ENCODE results near the gene SLC8A2. TPM values are rescaled to one million over a fixed set of nuclear protein-coding genes. Genes with fewer than 3 reads are reported as not detected.

SLC8A2 gene
- total RNA-seq, 1 experiment from 2014 or later: 0.10 TPM

DNA sequence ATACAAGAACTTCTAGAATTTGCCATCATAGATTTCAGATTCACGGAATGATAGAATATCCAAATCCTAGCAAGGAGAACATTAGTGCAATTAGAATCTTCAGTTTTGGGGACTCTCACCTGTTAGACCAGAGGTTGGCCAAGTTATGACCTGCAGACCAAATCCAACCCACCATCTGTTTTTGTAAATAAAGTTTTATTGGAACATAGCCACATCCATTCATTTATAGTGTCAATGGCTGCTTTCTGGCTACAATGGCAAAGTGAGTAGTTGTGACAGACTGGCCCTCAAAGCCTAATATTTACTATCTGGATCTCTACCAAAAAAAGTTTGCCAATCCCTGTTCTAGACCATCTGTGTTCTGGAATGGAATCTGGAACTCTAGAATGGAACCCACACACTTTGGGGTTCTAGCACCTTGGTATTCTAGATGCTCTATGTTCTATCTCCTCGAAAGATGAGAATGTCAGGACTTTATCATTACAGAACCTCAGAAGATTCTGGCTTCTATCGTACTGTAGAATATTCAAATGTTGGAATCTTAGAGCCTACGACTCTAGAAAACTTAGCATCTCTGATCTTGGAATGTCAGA lies 9.9 kb upstream of the SLC8A2 start:
- no peak for ATAC-seq
- no peak for TF ChIP-seq TCF7L2 (IDR thresholded peaks at IDR 0.05; ENCODE audit: low read depth, low read length)
- TF ChIP-seq, protein P1, sequence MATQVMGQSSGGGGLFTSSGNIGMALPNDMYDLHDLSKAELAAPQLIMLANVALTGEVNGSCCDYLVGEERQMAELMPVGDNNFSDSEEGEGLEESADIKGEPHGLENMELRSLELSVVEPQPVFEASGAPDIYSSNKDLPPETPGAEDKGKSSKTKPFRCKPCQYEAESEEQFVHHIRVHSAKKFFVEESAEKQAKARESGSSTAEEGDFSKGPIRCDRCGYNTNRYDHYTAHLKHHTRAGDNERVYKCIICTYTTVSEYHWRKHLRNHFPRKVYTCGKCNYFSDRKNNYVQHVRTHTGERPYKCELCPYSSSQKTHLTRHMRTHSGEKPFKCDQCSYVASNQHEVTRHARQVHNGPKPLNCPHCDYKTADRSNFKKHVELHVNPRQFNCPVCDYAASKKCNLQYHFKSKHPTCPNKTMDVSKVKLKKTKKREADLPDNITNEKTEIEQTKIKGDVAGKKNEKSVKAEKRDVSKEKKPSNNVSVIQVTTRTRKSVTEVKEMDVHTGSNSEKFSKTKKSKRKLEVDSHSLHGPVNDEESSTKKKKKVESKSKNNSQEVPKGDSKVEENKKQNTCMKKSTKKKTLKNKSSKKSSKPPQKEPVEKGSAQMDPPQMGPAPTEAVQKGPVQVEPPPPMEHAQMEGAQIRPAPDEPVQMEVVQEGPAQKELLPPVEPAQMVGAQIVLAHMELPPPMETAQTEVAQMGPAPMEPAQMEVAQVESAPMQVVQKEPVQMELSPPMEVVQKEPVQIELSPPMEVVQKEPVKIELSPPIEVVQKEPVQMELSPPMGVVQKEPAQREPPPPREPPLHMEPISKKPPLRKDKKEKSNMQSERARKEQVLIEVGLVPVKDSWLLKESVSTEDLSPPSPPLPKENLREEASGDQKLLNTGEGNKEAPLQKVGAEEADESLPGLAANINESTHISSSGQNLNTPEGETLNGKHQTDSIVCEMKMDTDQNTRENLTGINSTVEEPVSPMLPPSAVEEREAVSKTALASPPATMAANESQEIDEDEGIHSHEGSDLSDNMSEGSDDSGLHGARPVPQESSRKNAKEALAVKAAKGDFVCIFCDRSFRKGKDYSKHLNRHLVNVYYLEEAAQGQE (IDR thresholded peaks at IDR 0.05; ENCODE audit: insufficient read depth in 1 of 2, low read depth in 2 of 2, low read length in 1 of 2): no peak
- no peak for TF ChIP-seq SIN3A (IDR thresholded peaks at IDR 0.05; ENCODE audit: borderline replicate concordance, insufficient read depth, low read depth, low read length)
- TF ChIP-seq, protein P2, sequence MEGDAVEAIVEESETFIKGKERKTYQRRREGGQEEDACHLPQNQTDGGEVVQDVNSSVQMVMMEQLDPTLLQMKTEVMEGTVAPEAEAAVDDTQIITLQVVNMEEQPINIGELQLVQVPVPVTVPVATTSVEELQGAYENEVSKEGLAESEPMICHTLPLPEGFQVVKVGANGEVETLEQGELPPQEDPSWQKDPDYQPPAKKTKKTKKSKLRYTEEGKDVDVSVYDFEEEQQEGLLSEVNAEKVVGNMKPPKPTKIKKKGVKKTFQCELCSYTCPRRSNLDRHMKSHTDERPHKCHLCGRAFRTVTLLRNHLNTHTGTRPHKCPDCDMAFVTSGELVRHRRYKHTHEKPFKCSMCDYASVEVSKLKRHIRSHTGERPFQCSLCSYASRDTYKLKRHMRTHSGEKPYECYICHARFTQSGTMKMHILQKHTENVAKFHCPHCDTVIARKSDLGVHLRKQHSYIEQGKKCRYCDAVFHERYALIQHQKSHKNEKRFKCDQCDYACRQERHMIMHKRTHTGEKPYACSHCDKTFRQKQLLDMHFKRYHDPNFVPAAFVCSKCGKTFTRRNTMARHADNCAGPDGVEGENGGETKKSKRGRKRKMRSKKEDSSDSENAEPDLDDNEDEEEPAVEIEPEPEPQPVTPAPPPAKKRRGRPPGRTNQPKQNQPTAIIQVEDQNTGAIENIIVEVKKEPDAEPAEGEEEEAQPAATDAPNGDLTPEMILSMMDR (IDR thresholded peaks at IDR 0.05): no peak
- no peak for TF ChIP-seq POLR2AphosphoS5 (IDR thresholded peaks at IDR 0.05; ENCODE audit: low read depth, low read length)
- no TSS peak for BruUV-seq (replicated peaks)
- Histone ChIP-seq H3K36me3 (ENCODE audit: control insufficient read depth, insufficient read depth, low read length) (no peaks in the 10 kb centered on the region; the same call in 1 of the 2 replicates), H3K27me3 (ENCODE audit: control insufficient read depth, insufficient read depth, low read length) (no peaks in the 10 kb centered on the region), H3K9me3 (ENCODE audit: control insufficient read depth, insufficient read depth, low read depth, low read length) (no peaks in the 10 kb centered on the region), H3K4me3 (ENCODE audit: low read depth in 2 of 2, low read length in 2 of 2) (no peak overlapping the region), H3K4me1 (ENCODE audit: control insufficient read depth, insufficient read depth, low read length) (peaks cover 5% of the 10 kb centered on the region; the same call in 1 of the 2 replicates), H3K27ac (ENCODE audit: low read length) (no peak overlapping the region)
- in situ Hi-C loops (cut with HindIII; ENCODE audit: low pct_unique_long_range_greater_than_20kb, low sequenced_read_pairs) (no loop called here), intact Hi-C loops (cut with micrococcal nuclease; ENCODE audit: unreplicated experiment) (no loop called here)
- ChIA-PET CTCF (no interaction called here), POLR2A (no interaction called here)
- DNase-seq (ENCODE audit: low read depth, low spot score): no peak

DNA sequence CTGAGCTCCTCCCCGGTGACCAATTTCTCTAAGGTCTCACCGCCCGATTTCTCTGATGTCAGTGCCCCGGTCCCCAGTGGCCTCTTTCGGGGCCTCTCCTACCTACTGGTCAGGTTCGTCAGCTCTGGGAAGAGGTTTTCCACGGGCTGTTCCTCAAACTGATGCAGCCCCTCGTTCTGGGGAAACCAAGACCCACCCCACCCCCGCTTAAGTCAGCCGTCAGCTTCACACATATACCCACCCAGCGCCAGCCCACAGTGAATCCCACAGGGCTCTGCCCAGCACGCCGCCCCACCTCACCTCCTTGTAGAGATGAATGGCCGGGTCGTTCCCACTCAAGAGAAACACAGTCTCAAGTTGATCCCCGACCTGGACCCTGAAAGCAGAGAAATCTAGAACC lies 9.0 kb upstream of the SLC8A2 start:
- H3K4me3 ChIP-seq (ENCODE audit: low read depth in 2 of 2, low read length in 2 of 2): no peak overlapping the region
- BruUV-seq (replicated peaks): no TSS peak
- in situ Hi-C loops (cut with HindIII; ENCODE audit: low pct_unique_long_range_greater_than_20kb, low sequenced_read_pairs): no loop called here
- no peak for ATAC-seq
- TF ChIP-seq TCF7L2 (IDR thresholded peaks at IDR 0.05; ENCODE audit: low read depth, low read length) (no peak), SIN3A (IDR thresholded peaks at IDR 0.05; ENCODE audit: borderline replicate concordance, insufficient read depth, low read depth, low read length) (no peak), POLR2AphosphoS5 (IDR thresholded peaks at IDR 0.05; ENCODE audit: low read depth, low read length) (no peak)
- TF ChIP-seq, protein P1 (IDR thresholded peaks at IDR 0.05; ENCODE audit: insufficient read depth in 1 of 2, low read depth in 2 of 2, low read length in 1 of 2): no peak
- TF ChIP-seq, protein P2 (IDR thresholded peaks at IDR 0.05): no peak
- H3K36me3 ChIP-seq (ENCODE audit: control insufficient read depth, insufficient read depth, low read length): no peaks in the 10 kb centered on the region; the same call in 1 of the 2 replicates
- peaks cover 5% of the 10 kb centered on the region; the same call in 1 of the 2 replicates for H3K4me1 ChIP-seq (ENCODE audit: control insufficient read depth, insufficient read depth, low read length)
- intact Hi-C loops (cut with micrococcal nuclease; ENCODE audit: unreplicated experiment): no loop called here
- H3K27me3 ChIP-seq (ENCODE audit: control insufficient read depth, insufficient read depth, low read length): no peaks in the 10 kb centered on the region
- ChIA-PET POLR2A (interaction anchor here (0.6 kb wide), 1 partner anchor 244 kb away, joined by 3 read pairs; no protein-coding TSS in a partner anchor), CTCF (no interaction called here)
- no peak overlapping the region for H3K27ac ChIP-seq (ENCODE audit: low read length)
- no peaks in the 10 kb centered on the region for H3K9me3 ChIP-seq (ENCODE audit: control insufficient read depth, insufficient read depth, low read depth, low read length)
- no peak for DNase-seq (ENCODE audit: low read depth, low spot score)

Data from Panc1 (cell line).